Kidney glomerular epithelial cell (primary cell): ENCODE measurements around the gene IQGAP2.

Source experiments
- DNase-seq: peaks from one replicate; lab custom pipeline; 2025; lab: John Stamatoyannopoulos, UW

IQGAP2 gene

GRCh38 chr5:76385540-76385939 lies 17.5 kb upstream of the IQGAP2 start:
- DNase-seq, result no peak

- DNase-seq, result no peak
These were observed 16.7 kb upstream of the IQGAP2 start for GRCh38 chr5:76386360-76386759.

- no peak for DNase-seq
These were observed 14.8 kb upstream of the IQGAP2 start for GRCh38 chr5:76388236-76388635.

GRCh38 chr5:76388791-76389512 lies 14.1 kb upstream of the IQGAP2 start:
- no peak for DNase-seq

- no peak for DNase-seq
These were observed 13.5 kb upstream of the IQGAP2 start for GRCh38 chr5:76389513-76390154.

GRCh38 chr5:76391014-76391413 lies 12.1 kb upstream of the IQGAP2 start:
- no peak for DNase-seq

GRCh38 chr5:76393035-76393680 lies 9.9 kb upstream of the IQGAP2 start:
- no peak for DNase-seq

- DNase-seq, result no peak
These were observed 5.9 kb upstream of the IQGAP2 start for GRCh38 chr5:76397200-76397599.

GRCh38 chr5:76399268-76399667 lies 3.8 kb upstream of the IQGAP2 start:
- no peak for DNase-seq

GRCh38 chr5:76400466-76400865 lies 2.6 kb upstream of the IQGAP2 start:
- DNase-seq, result no peak

- DNase-seq, result no peak
These were observed 1.3 kb upstream of the IQGAP2 start for GRCh38 chr5:76401801-76402250.

- DNase-seq, result no peak
These were observed 717 bp upstream of the IQGAP2 start for GRCh38 chr5:76402251-76402885.

GRCh38 chr5:76403766-76404222 lies 709 bp downstream of the IQGAP2 start:
- peak; percentile 4 for DNase-seq

- no peak for DNase-seq
These were observed 1.4 kb downstream of the IQGAP2 start for GRCh38 chr5:76404223-76405211.

- DNase-seq, result no peak
These were observed 2.9 kb downstream of the IQGAP2 start for GRCh38 chr5:76406014-76406413.

GRCh38 chr5:76406673-76407072 lies 3.6 kb downstream of the IQGAP2 start:
- DNase-seq, result no peak

GRCh38 chr5:76408104-76408654 lies 5.1 kb downstream of the IQGAP2 start:
- no peak for DNase-seq

GRCh38 chr5:76412511-76412910 lies 9.4 kb downstream of the IQGAP2 start:
- DNase-seq, result no peak

- no peak for DNase-seq
These were observed 10.7 kb downstream of the IQGAP2 start for GRCh38 chr5:76413746-76414145.

GRCh38 chr5:76414788-76415187 lies 11.7 kb downstream of the IQGAP2 start:
- no peak for DNase-seq

- DNase-seq, result no peak
These were observed 12.8 kb downstream of the IQGAP2 start for GRCh38 chr5:76415855-76416254.
